ENCODE results near the gene DDC.

The DDC gene, protein sequence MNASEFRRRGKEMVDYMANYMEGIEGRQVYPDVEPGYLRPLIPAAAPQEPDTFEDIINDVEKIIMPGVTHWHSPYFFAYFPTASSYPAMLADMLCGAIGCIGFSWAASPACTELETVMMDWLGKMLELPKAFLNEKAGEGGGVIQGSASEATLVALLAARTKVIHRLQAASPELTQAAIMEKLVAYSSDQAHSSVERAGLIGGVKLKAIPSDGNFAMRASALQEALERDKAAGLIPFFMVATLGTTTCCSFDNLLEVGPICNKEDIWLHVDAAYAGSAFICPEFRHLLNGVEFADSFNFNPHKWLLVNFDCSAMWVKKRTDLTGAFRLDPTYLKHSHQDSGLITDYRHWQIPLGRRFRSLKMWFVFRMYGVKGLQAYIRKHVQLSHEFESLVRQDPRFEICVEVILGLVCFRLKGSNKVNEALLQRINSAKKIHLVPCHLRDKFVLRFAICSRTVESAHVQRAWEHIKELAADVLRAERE

GRCh38 chr7:50564640-50565558, at the start of gene DDC:
Gene DDC (minus strand): TSS chr7:50565405. CDS start chr7:50544085, 21,320 bp downstream.
- no peak for DNase-seq (ENCODE audit: low read depth in 2 of 2)

DNA sequence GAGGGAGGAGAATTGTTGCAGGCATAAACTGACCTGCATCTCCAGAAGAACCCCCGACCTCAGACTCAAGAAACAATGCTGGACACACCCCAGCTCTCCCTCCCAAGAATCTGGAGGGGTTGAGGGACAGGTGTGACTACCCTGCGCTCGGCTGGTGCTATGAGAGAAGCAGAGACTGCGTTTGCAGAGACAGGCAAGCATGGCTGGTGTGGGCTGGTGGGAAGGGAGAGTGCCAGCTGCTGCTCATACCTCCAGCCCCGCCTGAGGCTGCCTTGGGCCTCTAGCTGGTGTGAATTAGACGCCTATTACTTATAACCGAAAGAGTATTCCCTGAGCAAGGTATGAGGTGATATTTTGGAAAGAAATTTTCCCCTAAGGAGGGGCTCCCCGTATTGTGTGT, 48.3 kb upstream of the DDC start:
- no peak for DNase-seq (ENCODE audit: low read depth in 2 of 2)

GRCh38 chr7:50612704-50613103, 47.5 kb upstream of the DDC start:
- DNase-seq (ENCODE audit: low read depth in 2 of 2) = no peak

- peak; percentile 9 to 18 for DNase-seq (ENCODE audit: low read depth in 2 of 2)
Observed at GRCh38 chr7:50610521-50611277, 45.5 kb upstream of the DDC start.

DNA sequence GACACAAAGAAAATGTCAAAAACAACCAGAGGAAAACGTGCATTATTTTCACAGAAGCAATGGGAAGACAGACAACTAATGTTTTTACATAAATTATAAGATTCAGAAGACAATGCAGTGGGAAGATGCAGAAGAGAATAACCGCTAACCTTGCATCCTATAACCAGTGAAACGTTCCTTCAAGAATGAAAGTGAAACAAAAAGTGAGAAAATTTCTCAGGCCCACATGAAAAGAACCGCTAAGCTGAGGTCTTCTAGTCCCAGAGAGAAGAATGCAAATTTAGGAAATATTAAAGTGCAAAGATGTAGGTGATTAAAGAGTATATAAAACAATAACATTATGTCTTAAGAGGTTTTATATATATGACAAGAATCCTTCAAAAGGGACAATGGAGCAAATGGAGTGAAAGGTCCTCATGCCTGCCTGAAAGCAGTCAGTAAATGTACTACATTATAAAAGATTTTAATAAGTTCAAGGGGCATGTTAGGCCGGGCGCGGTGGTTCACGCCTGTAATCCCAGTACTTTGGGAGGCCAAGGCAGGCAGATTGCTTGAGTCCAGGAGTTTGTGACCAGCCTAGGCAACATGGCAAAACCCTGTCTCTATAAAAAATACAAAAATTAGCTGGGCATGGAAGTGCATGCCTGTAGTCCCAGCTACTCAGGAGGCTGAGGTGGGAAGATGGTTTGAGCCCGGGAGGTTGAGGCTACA, 43.1 kb upstream of the DDC start:
- no peak for DNase-seq (ENCODE audit: low read depth in 2 of 2)

DNA sequence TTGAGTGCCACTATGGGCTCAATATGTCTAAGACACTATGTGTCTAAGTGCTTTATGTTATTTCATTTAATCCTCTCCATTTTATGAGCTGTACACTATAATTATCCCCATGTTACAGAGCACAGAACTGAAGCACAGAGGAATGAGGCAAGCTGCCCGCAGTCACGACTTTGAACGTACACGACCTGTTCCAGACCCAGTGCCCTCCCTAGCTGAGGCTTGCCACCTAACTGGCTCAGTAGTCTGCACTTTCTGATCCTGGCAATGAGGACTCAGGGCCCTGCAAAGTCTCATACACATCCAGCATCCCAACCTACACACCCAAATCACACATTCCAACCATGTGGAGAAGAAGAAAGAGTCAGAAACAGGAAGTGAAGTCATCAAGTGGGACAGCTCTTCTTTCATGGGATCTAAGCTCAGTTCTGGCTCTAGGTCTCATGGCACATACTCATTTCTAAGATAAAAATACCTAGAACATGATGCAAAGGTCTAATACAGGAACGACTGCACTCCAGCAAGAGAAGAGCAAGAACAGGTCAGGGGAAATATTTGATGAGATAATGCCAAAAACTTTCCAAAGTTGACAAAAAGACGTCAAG, 42.4 kb upstream of the DDC start:
- DNase-seq (ENCODE audit: low read depth in 2 of 2) = no peak

GRCh38 chr7:50605059-50605458, 39.9 kb upstream of the DDC start:
- DNase-seq (ENCODE audit: low read depth in 2 of 2) = no peak

- DNase-seq (ENCODE audit: low read depth in 2 of 2) = no peak
Observed at GRCh38 chr7:50603287-50603686, 38.1 kb upstream of the DDC start.

GRCh38 chr7:50599385-50599784, 34.2 kb upstream of the DDC start:
- DNase-seq (ENCODE audit: low read depth in 2 of 2) = no peak

GRCh38 chr7:50598460-50599343, 33.5 kb upstream of the DDC start:
- DNase-seq (ENCODE audit: low read depth in 2 of 2) = no peak

DNA sequence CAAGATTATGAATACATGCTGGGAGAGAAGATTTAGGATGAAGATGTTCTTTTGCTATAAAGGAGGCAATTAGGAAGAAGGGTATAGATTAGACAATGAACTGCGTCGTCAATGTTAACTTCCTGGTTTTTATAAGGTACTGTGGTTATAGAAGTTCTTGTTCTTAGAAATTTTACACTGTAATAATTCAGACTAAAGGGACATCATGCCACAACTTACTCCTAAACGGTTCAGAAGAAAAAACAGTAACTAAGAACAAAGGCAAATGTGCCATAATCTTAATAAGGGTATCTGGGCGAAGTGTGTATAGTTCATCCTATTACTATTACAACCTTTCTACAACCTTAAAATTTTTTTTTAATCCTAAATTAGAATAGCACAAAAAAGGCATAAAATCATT, 31.3 kb upstream of the DDC start:
- DNase-seq (ENCODE audit: low read depth in 2 of 2) = no peak

- no peak for DNase-seq (ENCODE audit: low read depth in 2 of 2)
Observed at GRCh38 chr7:50595491-50596102, 30.4 kb upstream of the DDC start.

GRCh38 chr7:50594734-50595485, 29.7 kb upstream of the DDC start:
- no peak for DNase-seq (ENCODE audit: low read depth in 2 of 2)

DNA sequence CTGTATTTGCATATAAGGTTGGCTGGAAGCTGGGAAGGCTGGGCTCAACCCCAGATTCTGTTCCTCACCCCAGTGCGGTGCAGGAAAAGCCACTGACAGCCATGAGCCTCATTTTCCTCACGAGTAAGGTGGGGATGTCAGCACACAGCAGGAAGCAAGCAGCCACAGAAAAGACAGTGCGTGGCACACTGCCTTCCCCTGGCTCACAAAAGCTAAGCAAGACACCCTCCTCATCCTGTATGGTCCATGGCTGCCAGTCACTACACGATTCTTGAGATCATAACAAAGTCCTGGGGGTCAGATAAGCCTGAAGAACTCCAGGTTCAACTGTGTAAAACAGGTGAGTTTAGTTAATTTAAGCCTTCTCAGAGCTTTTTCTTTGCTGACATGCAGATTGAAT, 28.9 kb upstream of the DDC start:
- no peak for DNase-seq (ENCODE audit: low read depth in 2 of 2)

DNA sequence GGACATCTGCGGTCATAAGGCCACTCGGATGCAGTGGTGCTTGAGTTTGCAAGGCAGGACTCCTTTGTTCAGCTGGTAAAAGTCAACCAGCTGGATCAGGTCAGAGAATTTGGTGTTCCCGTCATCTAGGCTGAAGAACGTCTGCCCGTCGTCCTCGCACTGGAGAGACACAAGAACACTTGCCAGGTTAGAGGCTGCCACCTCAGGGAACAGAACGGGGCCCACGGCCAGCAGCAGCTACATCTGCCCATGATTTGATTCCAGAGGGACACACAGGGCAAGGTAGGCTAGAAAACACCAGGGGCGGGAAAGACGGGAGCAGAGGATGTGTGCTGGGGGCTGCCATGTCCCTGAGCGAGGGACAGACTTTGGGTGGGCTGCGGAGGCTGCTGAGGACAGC, 27.7 kb upstream of the DDC start:
- DNase-seq (ENCODE audit: low read depth in 2 of 2) = no peak

- no peak for DNase-seq (ENCODE audit: low read depth in 2 of 2)
Observed at GRCh38 chr7:50591480-50592438, 26.6 kb upstream of the DDC start.

GRCh38 chr7:50591098-50591479, 25.9 kb upstream of the DDC start:
- DNase-seq (ENCODE audit: low read depth in 2 of 2) = no peak

- no peak for DNase-seq (ENCODE audit: low read depth in 2 of 2)
Observed at GRCh38 chr7:50590535-50590934, 25.3 kb upstream of the DDC start.
